IgD-negative memory B cell (primary cell): ENCODE results near the gene NLRP11. TPM values are rescaled to one million over a fixed set of nuclear protein-coding genes. Genes with fewer than 3 reads are reported as not detected.

Experiments
- H3K27ac Mint-ChIP-seq, 3 donors: one replicate each; pipeline ENCODE4 v1.8.0; 2020 to 2022; ENCODE audit warnings: mild to moderate bottlenecking in 3 of 3, mixed read lengths in 3 of 3, moderate library complexity in 1 of 3
- H3K27me3 Mint-ChIP-seq: one replicate; pipeline ENCODE4 v1.8.0; 2021; ENCODE audit warnings: mixed read lengths
- H3K36me3 Mint-ChIP-seq: one replicate; pipeline ENCODE4 v1.8.0; 2020; ENCODE audit warnings: mild to moderate bottlenecking, mixed read lengths
- H3K4me1 Mint-ChIP-seq, 3 donors: one replicate each; pipeline ENCODE4 v1.8.0; 2020 to 2022; ENCODE audit warnings: mixed read lengths in 3 of 3, mild to moderate bottlenecking in 1 of 3
- H3K4me3 Mint-ChIP-seq, 4 donors: one replicate each; pipeline ENCODE4 v1.8.0; 2020 to 2022; ENCODE audit warnings: mild to moderate bottlenecking in 4 of 4, mixed read lengths in 4 of 4, moderate library complexity in 3 of 4
- H3K9me3 Mint-ChIP-seq, 3 donors: one replicate each; pipeline ENCODE4 v1.8.0; 2020 to 2021; ENCODE audit warnings: mixed read lengths in 3 of 3, mild to moderate bottlenecking in 1 of 3
- polyA plus RNA-seq: library from polyadenylated mRNA; unstranded; fragments of 300-500 nt; fragmentation: Illumina TruSeq; gene quantifications from one replicate; pipeline ENCODE4 v1.2.3, GENCODE V29; 2021

The NLRP11 gene
- polyA plus RNA-seq, 1 donor from 2014 or later: 0.20 TPM

GRCh38 chr19:55750715-55751114, 81.1 kb downstream of the NLRP11 start:
- H3K27ac Mint-ChIP-seq: no peak overlapping the region
- H3K4me3 Mint-ChIP-seq: no peak overlapping the region
- no peaks in the 10 kb centered on the region for H3K4me1 Mint-ChIP-seq
- peaks cover 2% of the 10 kb centered on the region for H3K36me3 Mint-ChIP-seq
- H3K27me3 Mint-ChIP-seq: peaks cover 5% of the 10 kb centered on the region
- no peaks in the 10 kb centered on the region for H3K9me3 Mint-ChIP-seq

- Mint-ChIP-seq H3K4me1 (no peaks in the 10 kb centered on the region), H3K27me3 (peaks cover 5% of the 10 kb centered on the region), H3K36me3 (no peaks in the 10 kb centered on the region), H3K27ac (no peak within 1 kb of the TSS), H3K4me3 (no peak within 1 kb of the TSS), H3K9me3 (no peaks in the 10 kb centered on the region)
Observed at GRCh38 chr19:55738302-55738701, 93.5 kb downstream of the NLRP11 start, which contains the start of gene NLRP9. Gene NLRP9, minus strand, starts transcription at chr19:55738402. Its CDS starts 28 bp downstream, at chr19:55738374.

Other genes with a start within 250 kb of the NLRP11 start
- gene FIZ1, start 232.5 kb downstream of the NLRP11 start, polyA plus RNA-seq: 3.1 TPM
- 49.6 TPM for gene ZNF524, start 231.7 kb downstream of the NLRP11 start, polyA plus RNA-seq
- 0.36 TPM for gene ZNF865, start 226.4 kb downstream of the NLRP11 start, polyA plus RNA-seq
- 2.4 TPM for gene ZNF784, start 207.4 kb downstream of the NLRP11 start, polyA plus RNA-seq
- gene ZNF580, start 191.0 kb downstream of the NLRP11 start, polyA plus RNA-seq: 38.4 TPM
- gene ZNF581, start 188.3 kb downstream of the NLRP11 start, polyA plus RNA-seq: 79.3 TPM
- 16.0 TPM for gene CCDC106, start 183.8 kb downstream of the NLRP11 start, polyA plus RNA-seq
- 14.2 TPM for gene U2AF2, start 177.0 kb downstream of the NLRP11 start, polyA plus RNA-seq
- gene EPN1, start 156.8 kb downstream of the NLRP11 start, polyA plus RNA-seq: 29.9 TPM
- gene NLRP9, start 93.6 kb downstream of the NLRP11 start, polyA plus RNA-seq: not detected
- gene RFPL4A, start 72.9 kb downstream of the NLRP11 start, polyA plus RNA-seq: not detected
- gene RFPL4AL1, start 62.9 kb downstream of the NLRP11 start, polyA plus RNA-seq: not detected
- gene NLRP4, start 4.5 kb upstream of the NLRP11 start, polyA plus RNA-seq: not detected
- gene NLRP13, start 100.3 kb upstream of the NLRP11 start, polyA plus RNA-seq: not detected
- gene NLRP8, start 115.8 kb upstream of the NLRP11 start, polyA plus RNA-seq: not detected
- gene NLRP5, start 154.8 kb upstream of the NLRP11 start, polyA plus RNA-seq: not detected